ENCODE data around the gene ADAMTS10.
"Not testable (repeated sequence)": the region's sequence is repeated elsewhere in the genome, so short reads cannot be mapped to it uniquely, and the experiment has no call there.

The ADAMTS10 gene

DNA sequence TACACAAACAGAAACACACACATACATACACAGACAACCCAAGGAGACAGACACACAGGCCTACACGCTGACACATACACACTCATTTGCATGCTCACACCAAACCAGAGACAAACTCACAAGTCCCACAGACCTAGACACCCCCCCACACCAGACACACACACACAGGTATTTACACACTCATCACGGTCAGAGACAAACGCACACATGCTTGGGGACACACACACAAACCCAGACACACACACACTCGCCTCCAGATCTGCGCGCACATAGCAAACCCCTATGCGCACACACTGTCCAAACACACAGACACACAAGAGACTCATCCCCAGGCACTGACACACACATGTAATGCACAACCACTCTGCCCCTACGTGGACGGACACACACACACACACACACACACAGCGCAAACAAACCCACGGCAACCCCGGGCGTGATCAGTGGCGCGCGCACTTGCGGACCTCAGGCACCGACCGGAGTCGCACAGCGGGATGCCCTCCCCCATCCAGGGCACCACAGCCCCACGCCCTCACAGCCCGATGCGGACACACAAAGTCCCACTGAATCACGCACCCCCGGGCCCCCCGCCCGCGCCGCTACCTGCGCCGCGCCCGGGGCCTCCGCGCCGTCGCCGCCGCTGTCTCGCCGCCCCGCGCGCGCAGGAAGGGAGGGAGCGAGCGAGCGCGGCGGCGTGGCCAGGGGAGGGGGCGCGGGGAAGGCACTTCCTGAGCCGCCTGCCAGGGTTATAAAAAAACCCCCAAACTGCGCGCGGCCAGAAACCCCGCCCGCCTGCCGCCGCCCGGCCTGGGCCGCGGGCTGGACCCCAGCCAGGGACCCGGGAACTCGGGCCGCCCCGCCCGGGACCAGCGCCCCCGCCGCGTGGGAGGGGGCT, at the start of gene ADAMTS10:
TSS of gene ADAMTS10 (minus strand) at position 675 of the 895 bp plus-strand sequence. CDS start 5,005 bp downstream, outside the sequence.
- DNase-seq, result peak; percentile 32 to 41

DNA sequence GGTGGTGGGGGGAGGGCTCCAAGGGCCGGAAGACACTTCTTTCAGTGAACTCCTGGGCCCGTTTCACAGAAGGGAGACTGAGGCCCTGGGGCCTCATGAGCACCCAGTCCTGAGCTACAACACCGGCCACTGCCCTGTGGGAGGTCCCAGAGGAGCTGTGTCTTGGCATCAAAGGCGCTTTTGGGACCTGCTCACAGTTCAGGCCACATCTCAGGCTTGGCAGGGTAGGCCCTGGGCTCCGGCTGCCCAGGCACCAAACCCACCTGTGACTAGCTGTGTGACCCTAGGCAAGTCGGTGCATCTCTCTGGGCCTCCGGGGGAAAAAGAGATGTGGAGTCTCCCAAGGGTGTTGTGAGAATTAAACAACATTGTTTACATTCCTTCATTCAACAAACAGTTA, 49.4 kb upstream of the ADAMTS10 start:
- no peak for DNase-seq

DNA sequence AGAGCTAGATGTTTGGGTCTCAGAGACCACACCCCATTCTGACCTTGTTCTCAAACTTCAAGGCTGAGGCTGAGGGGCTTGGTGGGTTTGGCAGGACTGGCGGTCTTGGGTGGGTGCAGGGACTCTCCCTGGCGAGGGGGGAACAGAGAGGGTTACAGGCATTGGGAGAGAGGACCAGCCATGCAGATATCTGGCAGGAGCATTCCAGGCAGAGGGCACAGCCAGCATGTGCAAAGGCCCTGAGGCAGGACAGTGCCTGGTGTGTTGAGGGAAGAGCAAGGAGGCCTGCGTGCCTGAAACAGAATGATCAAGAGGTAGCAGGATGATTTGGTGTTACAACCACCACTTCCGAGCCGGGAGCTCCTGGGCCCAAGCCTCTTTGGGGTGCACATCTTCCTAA, 47.4 kb upstream of the ADAMTS10 start:
- no peak for DNase-seq

DNA sequence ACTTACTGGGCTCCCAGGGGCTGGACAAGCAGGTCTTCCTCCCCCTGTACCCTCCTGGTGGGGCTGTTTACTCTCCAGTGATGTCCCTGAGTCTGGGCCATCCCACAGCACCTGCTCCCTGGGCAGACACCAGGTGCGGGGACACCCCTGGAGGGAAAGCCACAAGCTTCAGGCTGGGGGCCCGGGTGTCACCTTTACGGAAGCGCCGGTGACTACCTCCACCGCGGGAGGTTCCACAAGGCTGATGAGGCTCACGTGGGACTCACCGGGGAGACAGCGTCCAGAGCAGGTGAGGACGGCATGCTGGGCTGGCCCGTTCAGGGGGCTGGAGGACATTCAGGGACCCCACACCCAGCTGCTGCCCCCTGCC, 44.8 kb upstream of the ADAMTS10 start:
- peak; percentile 19 to 42 for DNase-seq

GRCh38 chr19:8654591-8655339, 44.2 kb upstream of the ADAMTS10 start:
- peak; percentile 64 to 66 for DNase-seq

DNA sequence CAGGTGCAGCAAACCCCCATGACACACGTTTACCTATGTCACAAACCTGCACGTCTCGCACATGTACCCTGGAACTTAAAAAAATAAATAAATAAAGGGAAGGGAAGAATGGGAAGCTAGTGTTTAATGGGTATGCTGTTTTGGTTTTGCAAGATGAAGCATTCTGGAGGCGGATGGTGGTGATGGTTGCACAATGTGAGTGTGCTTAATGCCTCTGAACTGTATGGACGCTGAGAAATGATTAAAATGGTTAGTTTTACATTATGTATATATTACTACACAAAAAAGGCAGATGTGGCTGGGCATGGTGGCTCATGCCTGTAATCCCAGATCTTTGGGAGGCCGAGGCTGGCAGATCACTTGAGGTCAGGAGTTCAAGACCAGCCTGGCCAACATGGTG, 37.7 kb upstream of the ADAMTS10 start:
- no peak for DNase-seq

DNA sequence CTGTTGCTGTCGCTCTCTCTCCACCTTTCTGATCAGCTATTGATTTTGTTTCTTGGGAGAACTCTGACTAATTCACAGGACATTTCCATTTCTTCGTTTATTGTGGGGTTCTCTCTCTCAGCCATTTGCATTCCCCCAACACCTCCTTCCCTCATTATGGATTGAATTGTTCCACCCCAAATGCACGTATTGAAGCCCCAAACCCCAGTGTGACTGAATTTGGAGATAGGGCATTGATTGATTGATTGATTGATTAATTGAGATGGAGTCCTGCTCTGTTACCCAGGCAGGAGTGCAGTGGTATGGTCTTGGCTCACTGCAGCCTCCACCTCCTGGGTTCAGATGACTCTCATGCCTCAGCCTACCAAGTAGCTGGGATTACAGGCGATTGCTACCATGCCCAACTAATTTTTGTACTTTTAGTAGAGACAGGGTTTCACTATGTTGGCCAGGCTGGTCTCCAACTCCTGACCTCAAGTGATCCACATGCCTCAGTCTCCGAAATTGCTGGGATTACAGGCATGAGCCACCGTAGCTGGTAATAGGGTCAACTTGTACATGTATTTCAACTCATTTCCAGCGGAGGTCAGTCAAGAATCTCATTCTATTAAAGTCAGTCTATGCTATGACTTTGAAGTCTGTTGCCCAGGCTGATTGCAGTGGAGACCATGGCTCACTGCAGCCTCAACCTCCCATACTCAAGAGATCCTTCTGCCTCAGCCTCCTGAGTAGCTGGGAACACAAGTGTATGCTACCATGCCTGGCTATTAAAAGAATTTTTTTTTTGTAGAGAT, 33.5 kb upstream of the ADAMTS10 start:
- DNase-seq, result no peak

DNA sequence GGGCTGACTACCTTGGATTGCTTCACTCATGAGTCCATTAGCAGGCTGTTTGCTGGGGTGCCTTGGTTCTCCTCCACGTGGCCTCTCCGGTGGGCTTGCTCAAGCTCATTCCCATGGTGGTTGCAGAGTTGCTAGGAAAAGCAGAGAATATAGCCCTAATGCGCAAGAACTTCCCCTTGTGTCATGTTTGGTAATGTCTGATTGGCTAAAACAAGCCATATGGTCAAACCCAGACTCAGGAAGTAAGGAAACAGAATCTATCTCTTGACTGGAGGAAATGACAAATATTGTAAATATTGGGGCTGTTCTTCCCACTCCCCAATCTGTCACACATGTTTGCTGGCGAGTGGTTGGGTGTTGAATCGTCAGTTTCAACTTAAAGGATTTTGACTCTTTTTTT, 32.0 kb upstream of the ADAMTS10 start:
- DNase-seq, result no peak

GRCh38 chr19:8641908-8642547, 31.5 kb upstream of the ADAMTS10 start:
- peak in 1 of 2 donors; percentile 30 for DNase-seq

DNA sequence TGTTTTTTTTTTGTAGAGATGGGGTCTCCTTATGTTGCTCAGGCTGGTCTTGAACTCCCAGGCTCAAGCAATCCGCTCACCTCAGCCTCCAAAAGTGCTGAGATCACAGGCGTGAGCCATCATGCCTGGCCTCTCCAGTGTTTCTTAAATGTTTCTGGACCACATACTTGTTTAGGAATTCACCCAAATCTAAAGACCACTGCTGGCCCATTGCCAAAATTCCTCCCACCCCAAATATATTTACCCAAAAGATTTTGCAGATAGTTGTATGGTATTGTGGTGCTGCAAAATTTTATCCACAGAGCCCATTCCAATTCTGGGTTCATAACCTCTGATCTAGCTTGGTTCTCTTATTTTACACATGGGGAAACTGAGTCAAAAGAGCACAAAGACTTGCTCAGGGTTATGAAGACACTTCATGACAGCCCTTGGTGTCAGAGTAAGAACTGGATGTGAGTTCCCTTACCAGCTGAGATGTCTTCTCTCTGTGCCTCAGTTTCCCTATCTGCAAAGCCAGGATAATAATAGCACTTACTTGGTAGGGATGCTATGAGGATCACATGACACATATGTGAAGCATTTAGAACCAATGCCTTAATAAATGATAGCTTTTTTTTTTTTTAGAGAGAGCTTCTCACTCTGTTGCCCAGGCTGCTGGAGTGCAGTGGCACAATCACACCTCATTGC, 30.8 kb upstream of the ADAMTS10 start:
- no peak for DNase-seq

- DNase-seq, result no peak
Observed at GRCh38 chr19:8640402-8641004, 30.0 kb upstream of the ADAMTS10 start.

DNA sequence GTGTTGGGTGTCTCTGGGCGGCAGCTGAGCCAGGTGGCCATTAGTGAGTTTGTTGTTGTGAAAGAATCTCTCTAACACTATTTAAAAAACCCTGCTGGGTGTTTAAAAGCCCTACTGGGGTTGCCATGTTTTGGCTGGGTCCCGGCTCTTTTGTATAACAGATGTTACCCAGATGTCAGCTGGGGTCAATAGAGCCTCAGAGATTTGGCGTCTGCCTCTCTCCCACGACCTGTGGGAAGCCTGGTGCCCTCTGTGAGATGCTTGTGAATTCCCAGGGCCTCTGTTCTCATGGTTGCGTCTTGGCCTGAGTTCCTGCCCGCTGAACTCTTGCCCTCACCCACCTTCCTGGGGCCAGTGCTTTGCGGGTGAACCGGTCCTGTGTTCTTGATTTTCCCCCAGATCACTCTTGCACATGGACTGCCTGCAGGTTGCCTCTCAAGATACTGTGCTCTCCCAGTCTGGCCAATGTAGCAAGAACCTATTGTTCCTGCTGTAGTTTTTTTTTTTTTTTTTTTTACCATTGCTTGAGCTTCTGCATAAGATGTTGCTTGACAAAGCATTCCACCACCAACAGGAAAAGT, 29.4 kb upstream of the ADAMTS10 start:
- no peak for DNase-seq

DNA sequence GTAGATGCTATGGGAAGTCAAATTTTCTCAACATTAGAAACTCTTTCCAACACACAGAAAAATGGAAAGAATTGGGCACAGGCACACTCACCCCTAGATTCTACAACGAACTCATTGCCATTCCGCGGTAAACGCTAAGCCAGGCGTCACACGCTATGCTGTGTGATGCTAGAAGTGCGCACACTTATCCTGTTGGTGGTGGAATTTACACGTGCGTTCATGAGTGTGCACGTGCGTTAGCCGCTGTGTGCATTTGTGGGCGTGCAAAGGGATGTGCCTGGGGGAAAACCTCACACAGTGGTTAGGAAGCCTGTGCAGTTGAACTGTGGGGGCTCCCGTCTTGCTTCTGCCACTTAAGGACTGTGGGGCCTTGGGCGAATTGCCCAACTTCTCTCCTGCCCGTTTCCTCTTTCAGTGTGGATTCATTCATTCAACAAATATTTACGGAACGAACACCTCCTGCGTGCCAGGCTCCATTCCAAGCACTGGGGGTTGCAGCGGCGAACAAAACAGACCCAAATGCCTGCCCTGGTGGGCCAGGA, 27.6 kb upstream of the ADAMTS10 start:
- no peak for DNase-seq

DNA sequence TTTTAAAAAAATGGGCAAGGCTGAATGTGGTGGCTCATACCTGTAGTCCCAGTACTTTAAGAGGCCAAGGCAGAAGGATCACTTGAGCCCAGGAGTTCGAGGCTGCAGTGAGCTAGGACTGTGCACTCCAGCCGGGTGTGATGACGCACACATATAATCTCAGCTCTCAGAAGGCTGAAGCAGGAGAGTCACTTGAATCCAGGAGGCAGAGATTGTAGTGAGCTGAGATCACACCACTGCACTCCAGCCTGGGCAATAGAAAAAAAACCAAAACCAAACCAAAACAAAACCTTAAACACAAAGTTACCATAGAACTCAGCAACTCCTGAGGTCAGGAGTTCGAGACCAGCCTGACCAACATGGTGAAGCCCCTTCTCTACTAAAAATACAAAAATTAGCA, 26.6 kb upstream of the ADAMTS10 start:
- not testable (repeated sequence) for DNase-seq

- DNase-seq, result no peak
Observed at GRCh38 chr19:8635422-8635821, 24.9 kb upstream of the ADAMTS10 start.

- no peak for DNase-seq
Observed at GRCh38 chr19:8631425-8631819, 20.9 kb upstream of the ADAMTS10 start.

DNA sequence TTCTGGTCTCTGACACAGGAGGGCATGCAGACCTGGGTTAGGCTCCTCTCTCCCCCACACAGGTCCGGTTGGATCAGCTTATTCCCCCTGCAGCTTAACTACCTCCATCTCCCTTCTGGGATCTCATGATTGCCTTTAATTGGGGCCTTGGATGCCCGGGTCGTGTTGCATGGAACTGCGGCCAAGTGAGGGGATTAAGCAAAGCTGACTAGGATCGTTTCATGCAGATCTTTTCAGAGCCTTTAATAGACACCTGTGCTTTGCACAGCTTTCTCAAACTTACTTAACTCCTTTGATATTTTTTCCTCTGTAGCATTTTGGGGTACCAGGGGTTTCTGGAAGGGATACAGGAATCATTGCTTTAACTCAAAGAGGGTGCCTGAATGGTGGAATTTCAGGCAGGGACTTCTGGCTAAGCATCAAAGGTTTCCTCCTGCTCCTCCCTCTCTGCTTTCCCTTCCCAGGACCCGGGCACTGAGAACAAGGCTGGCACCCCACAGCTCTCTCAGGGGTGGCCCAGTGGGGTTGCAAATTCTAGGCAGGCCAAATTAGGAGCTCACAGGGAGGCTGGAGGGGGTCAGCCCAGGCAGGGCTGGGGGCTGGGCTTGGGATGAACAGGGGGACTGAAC, 20.4 kb upstream of the ADAMTS10 start:
- DNase-seq, result no peak

- DNase-seq, result no peak
Observed at GRCh38 chr19:8629996-8630683, 19.6 kb upstream of the ADAMTS10 start, which contains the start of gene NFILZ. Gene NFILZ, plus strand, starts transcription at chr19:8630633. Its CDS starts 46,133 bp downstream, at chr19:8676766.

DNA sequence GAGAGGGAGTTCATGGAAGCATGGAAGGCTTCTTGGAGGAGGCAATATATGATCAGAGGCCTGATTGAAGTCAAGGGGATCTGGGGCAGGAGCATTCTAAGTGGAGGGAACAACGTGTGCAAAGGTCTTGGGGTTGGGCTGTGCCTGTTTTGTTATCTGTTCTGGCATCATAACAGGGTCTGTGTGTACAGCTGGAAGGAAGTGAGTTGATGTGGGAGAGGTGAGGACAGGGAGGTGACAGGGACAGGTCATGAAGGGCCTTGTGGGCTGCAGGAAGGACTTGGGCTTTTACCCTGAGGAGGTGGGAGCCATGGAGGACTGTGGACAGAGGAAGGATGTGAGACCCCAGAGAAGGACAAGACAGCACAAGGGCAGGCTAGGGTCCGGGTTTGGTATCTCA, 18.7 kb upstream of the ADAMTS10 start:
- no peak for DNase-seq

DNA sequence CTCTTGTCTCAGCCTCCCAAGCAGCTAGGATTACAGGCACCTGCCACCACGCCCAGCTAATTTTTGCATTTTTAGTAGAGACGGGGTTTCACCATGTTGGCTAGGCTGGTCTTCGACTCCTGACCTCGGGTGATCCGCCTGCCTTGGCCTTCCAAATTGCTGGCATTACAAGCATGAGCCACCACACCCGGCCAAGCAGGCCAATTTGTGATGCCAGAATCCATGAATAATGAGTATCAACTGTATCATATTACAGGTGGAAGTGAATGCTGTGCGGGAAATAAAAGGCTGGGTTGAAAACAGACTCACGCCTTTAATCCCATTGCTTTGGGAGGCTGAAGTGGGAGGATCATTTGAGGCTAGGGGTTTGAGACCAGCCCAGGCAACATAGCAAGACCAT, 16.3 kb upstream of the ADAMTS10 start:
- DNase-seq, result no peak
